Naive B cell (primary cell): Measurements from ENCODE around the gene KCTD21. TPM values are rescaled to one million over a fixed set of nuclear protein-coding genes. Genes with fewer than 3 reads are reported as not detected.

ENCODE experiments used
- ATAC-seq, 2 donors: fragments of 150-1000 bp; cut with Tn5 transposase; 2 replicates each; pipeline ENCODE4 v1.10.0; 2021; ENCODE audit warnings: low read depth in 2 of 2, mild to moderate bottlenecking in 2 of 2, moderate library complexity in 2 of 2
- DNase-seq: peaks from one replicate; pipeline ENCODE4 v3.0.0; 2022
- H3K27ac Mint-ChIP-seq, 6 donors: one replicate each; pipeline ENCODE4 v1.8.0; 2020 to 2022; ENCODE audit warnings: mild to moderate bottlenecking in 6 of 6, mixed read lengths in 6 of 6, moderate library complexity in 5 of 6, inconsistent platforms in 2 of 6
- H3K27me3 Mint-ChIP-seq, 3 donors: one replicate each; pipeline ENCODE4 v1.8.0; 2021 to 2022; ENCODE audit warnings: mixed read lengths in 3 of 3, mild to moderate bottlenecking in 1 of 3
- H3K36me3 Mint-ChIP-seq, 2 donors: one replicate each; pipeline ENCODE4 v1.8.0; 2020 to 2022; ENCODE audit warnings: mixed read lengths in 2 of 2, inconsistent platforms in 1 of 2, mild to moderate bottlenecking in 1 of 2
- H3K4me1 Mint-ChIP-seq, 3 donors: one replicate each; pipeline ENCODE4 v1.8.0; 2020 to 2022; ENCODE audit warnings: mixed read lengths in 3 of 3, inconsistent platforms in 1 of 3, mild to moderate bottlenecking in 1 of 3, moderate library complexity in 1 of 3
- H3K4me3 Mint-ChIP-seq, 8 donors: one replicate each; pipeline ENCODE4 v1.8.0; 2020 to 2022; ENCODE audit warnings: mild to moderate bottlenecking in 8 of 8, mixed read lengths in 8 of 8, moderate library complexity in 8 of 8, inconsistent platforms in 2 of 8
- H3K9me3 Mint-ChIP-seq, 7 donors: one replicate each; pipeline ENCODE4 v1.8.0; 2020 to 2022; ENCODE audit warnings: mixed read lengths in 7 of 7, mild to moderate bottlenecking in 5 of 7, inconsistent platforms in 2 of 7, moderate library complexity in 1 of 7
- polyA plus RNA-seq, 6 donors: library from polyadenylated mRNA; unstranded; fragments of 300-500 nt; fragmentation: Illumina TruSeq; gene quantifications; one replicate each; pipeline ENCODE4 v1.2.3, GENCODE V29; 2021; ENCODE audit warnings: low read depth in 6 of 6

The KCTD21 gene
- polyA plus RNA-seq, 6 donors from 2014 or later, result 1.2 to 3.4 (median 1.8) TPM; not detected in 1

GRCh38 chr11:78150346-78150745 lies 38.1 kb downstream of the KCTD21 start:
- Mint-ChIP-seq H3K4me1 (no peaks in the 10 kb centered on the region), H3K27me3 (no peaks in the 10 kb centered on the region), H3K4me3 (no peak overlapping the region), H3K27ac (no peak overlapping the region), H3K9me3 (no peaks in the 10 kb centered on the region), H3K36me3 (no peaks in the 10 kb centered on the region)
- no peak for ATAC-seq
- DNase-seq, result no peak

GRCh38 chr11:78149646-78150045 lies 38.8 kb downstream of the KCTD21 start:
- Mint-ChIP-seq H3K9me3 (no peaks in the 10 kb centered on the region), H3K4me3 (no peak overlapping the region), H3K4me1 (no peaks in the 10 kb centered on the region), H3K36me3 (no peaks in the 10 kb centered on the region), H3K27ac (no peak overlapping the region), H3K27me3 (no peaks in the 10 kb centered on the region)
- ATAC-seq (no peak), DNase-seq (no peak)

- Mint-ChIP-seq H3K4me3 (no peak overlapping the region), H3K27ac (no peak overlapping the region), H3K9me3 (peaks cover 0 to 3% (median 0%) of the 10 kb centered on the region in 7 donors), H3K4me1 (peaks cover 12 to 17% (median 15%) of the 10 kb centered on the region in 3 donors), H3K36me3 (no peaks in the 10 kb centered on the region), H3K27me3 (no peaks in the 10 kb centered on the region)
- DNase-seq, result no peak
- no peak for ATAC-seq
Observed at GRCh38 chr11:78147807-78148206, 40.6 kb downstream of the KCTD21 start.

GRCh38 chr11:78145511-78146025 lies 42.9 kb downstream of the KCTD21 start:
- no peak for ATAC-seq
- Mint-ChIP-seq H3K27me3 (no peaks in the 10 kb centered on the region), H3K4me1 (peaks cover 15 to 28% (median 19%) of the 10 kb centered on the region in 3 donors), H3K27ac (peak overlapping the region in 1 of 6 donors; percentile 27), H3K4me3 (peak overlapping the region in 1 of 8 donors; percentile 21), H3K36me3 (no peaks in the 10 kb centered on the region), H3K9me3 (peaks cover 0 to 3% (median 0%) of the 10 kb centered on the region in 7 donors)
- DNase-seq, result no peak

- Mint-ChIP-seq H3K4me3 (peak overlapping the region; percentile 23 to 97 (median 51)), H3K27me3 (no peaks in the 10 kb centered on the region), H3K9me3 (peaks cover 0 to 3% (median 0%) of the 10 kb centered on the region in 7 donors), H3K36me3 (no peaks in the 10 kb centered on the region), H3K27ac (no peak overlapping the region), H3K4me1 (peaks cover 29 to 55% (median 47%) of the 10 kb centered on the region in 3 donors)
- no peak for ATAC-seq
- DNase-seq, result no peak
Observed at GRCh38 chr11:78140392-78141077, 47.9 kb downstream of the KCTD21 start.

GRCh38 chr11:78139422-78140391 lies 48.7 kb downstream of the KCTD21 start, which contains the start of gene ALG8:
Gene ALG8 (minus strand): TSS chr11:78139626. CDS start chr11:78139588, 38 bp downstream.
- peaks cover 30 to 55% (median 47%) of the 10 kb centered on the region in 3 donors for H3K4me1 Mint-ChIP-seq
- DNase-seq, result peak; percentile 94
- H3K9me3 Mint-ChIP-seq, result peaks cover 0 to 3% (median 0%) of the 10 kb centered on the region in 7 donors
- peak; percentile 92 to 93 for ATAC-seq
- peak within 1 kb of the TSS; percentile 82 to 98 (median 96) for H3K4me3 Mint-ChIP-seq
- H3K36me3 Mint-ChIP-seq, result peaks cover 3% of the 10 kb centered on the region in 2 donors
- H3K27ac Mint-ChIP-seq, result peak within 1 kb of the TSS; percentile 90 to 96 (median 96)
- no peaks in the 10 kb centered on the region for H3K27me3 Mint-ChIP-seq

GRCh38 chr11:78138694-78139421 lies 49.6 kb downstream of the KCTD21 start:
- Mint-ChIP-seq H3K27ac (peak overlapping the region; percentile 90 to 96 (median 96)), H3K36me3 (peaks cover 5 to 7% of the 10 kb centered on the region in 2 donors), H3K4me1 (peaks cover 29 to 48% (median 43%) of the 10 kb centered on the region in 3 donors), H3K9me3 (peaks cover 0 to 1% (median 0%) of the 10 kb centered on the region in 7 donors), H3K4me3 (peak overlapping the region; percentile 82 to 98 (median 96)), H3K27me3 (no peaks in the 10 kb centered on the region)
- ATAC-seq (peak; percentile 35 to 39), DNase-seq (no peak)

GRCh38 chr11:78138291-78138690 lies 50.1 kb downstream of the KCTD21 start:
- Mint-ChIP-seq H3K36me3 (peaks cover 5 to 7% of the 10 kb centered on the region in 2 donors), H3K27me3 (no peaks in the 10 kb centered on the region), H3K9me3 (peaks cover 0 to 1% (median 0%) of the 10 kb centered on the region in 7 donors), H3K4me1 (peaks cover 25 to 42% (median 37%) of the 10 kb centered on the region in 3 donors), H3K4me3 (peak overlapping the region; percentile 60 to 98 (median 93)), H3K27ac (peak overlapping the region in 5 of 6 donors; percentile 0 to 91 (median 81))
- DNase-seq (no peak), ATAC-seq (no peak)

- DNase-seq, result no peak
- peaks cover 8 to 16% (median 13%) of the 10 kb centered on the region in 3 donors for H3K4me1 Mint-ChIP-seq
- no peaks in the 10 kb centered on the region for H3K27me3 Mint-ChIP-seq
- H3K9me3 Mint-ChIP-seq, result no peaks in the 10 kb centered on the region
- no peak overlapping the region for H3K27ac Mint-ChIP-seq
- peaks cover 7 to 10% of the 10 kb centered on the region in 2 donors for H3K36me3 Mint-ChIP-seq
- no peak overlapping the region for H3K4me3 Mint-ChIP-seq
- ATAC-seq, result no peak
Observed at GRCh38 chr11:78132475-78132874, 56.0 kb downstream of the KCTD21 start.

GRCh38 chr11:78131956-78132355 lies 56.5 kb downstream of the KCTD21 start:
- ATAC-seq (no peak), DNase-seq (no peak)
- peaks cover 7 to 10% of the 10 kb centered on the region in 2 donors for H3K36me3 Mint-ChIP-seq
- H3K27ac Mint-ChIP-seq, result peak overlapping the region in 1 of 6 donors; percentile 16
- no peaks in the 10 kb centered on the region for H3K27me3 Mint-ChIP-seq
- no peaks in the 10 kb centered on the region for H3K9me3 Mint-ChIP-seq
- H3K4me1 Mint-ChIP-seq, result peaks cover 8 to 11% (median 9%) of the 10 kb centered on the region in 3 donors
- H3K4me3 Mint-ChIP-seq, result no peak overlapping the region

- Mint-ChIP-seq H3K36me3 (peaks cover 7 to 9% of the 10 kb centered on the region in 2 donors), H3K9me3 (no peaks in the 10 kb centered on the region), H3K4me1 (peaks cover 4 to 9% (median 7%) of the 10 kb centered on the region in 3 donors), H3K4me3 (no peak overlapping the region), H3K27me3 (no peaks in the 10 kb centered on the region), H3K27ac (peak overlapping the region in 1 of 6 donors; percentile 75)
- ATAC-seq (no peak), DNase-seq (no peak)
Observed at GRCh38 chr11:78127403-78127802, 61.0 kb downstream of the KCTD21 start.
